Glutamatergic neuron (in vitro differentiated cells): ENCODE results near the gene PEX1. TPM values are rescaled to one million over a fixed set of nuclear protein-coding genes. Genes with fewer than 3 reads are reported as not detected.

Source experiments
- DNase-seq: peaks from one replicate; pipeline ENCODE4 v3.0.0; 2022
- H3K27ac Mint-ChIP-seq: one replicate; pipeline ENCODE4 v1.8.0; 2020; ENCODE audit warnings: mild to moderate bottlenecking, mixed read lengths, inconsistent platforms; ENCODE audit not compliant: unreplicated experiment
- H3K27me3 Mint-ChIP-seq: one replicate; pipeline ENCODE4 v1.8.0; 2020; ENCODE audit warnings: mild to moderate bottlenecking, moderate library complexity, mixed read lengths, inconsistent platforms; ENCODE audit not compliant: unreplicated experiment
- H3K36me3 Mint-ChIP-seq: one replicate; pipeline ENCODE4 v1.8.0; 2020; ENCODE audit warnings: mild to moderate bottlenecking, mixed read lengths, inconsistent platforms; ENCODE audit not compliant: unreplicated experiment
- H3K4me1 Mint-ChIP-seq: one replicate; pipeline ENCODE4 v1.8.0; 2020; ENCODE audit warnings: mild to moderate bottlenecking, low read depth, mixed read lengths, inconsistent platforms; ENCODE audit not compliant: unreplicated experiment
- H3K4me3 Mint-ChIP-seq: one replicate; pipeline ENCODE4 v1.8.0; 2020; ENCODE audit warnings: mild to moderate bottlenecking, mixed read lengths, inconsistent platforms; ENCODE audit not compliant: unreplicated experiment
- H3K9me3 Mint-ChIP-seq: one replicate; pipeline ENCODE4 v1.8.0; 2020; ENCODE audit warnings: mild to moderate bottlenecking, moderate library complexity, mixed read lengths, inconsistent platforms; ENCODE audit not compliant: unreplicated experiment
- total RNA-seq: library from RNA; stranded (reverse); fragmentation: NEBNext Ultra II Directional; extraction: Animal tissue kit (Norgen Biotek cat#: 25700); gene quantifications from one replicate; pipeline ENCODE4 v1.2.1, GENCODE V29; 2021; ENCODE audit not compliant: unreplicated experiment
- TF ChIP-seq, protein P1 (sequence below): fragments of 200-600 bp; sonication (generic); IDR thresholded peaks from one replicate; pipeline ENCODE4 v1.5.0; 2021; ENCODE audit not compliant: partially characterized antibody, unreplicated experiment

Gene PEX1
- total RNA-seq, 1 donor from 2014 or later = 21.2 TPM

DNA sequence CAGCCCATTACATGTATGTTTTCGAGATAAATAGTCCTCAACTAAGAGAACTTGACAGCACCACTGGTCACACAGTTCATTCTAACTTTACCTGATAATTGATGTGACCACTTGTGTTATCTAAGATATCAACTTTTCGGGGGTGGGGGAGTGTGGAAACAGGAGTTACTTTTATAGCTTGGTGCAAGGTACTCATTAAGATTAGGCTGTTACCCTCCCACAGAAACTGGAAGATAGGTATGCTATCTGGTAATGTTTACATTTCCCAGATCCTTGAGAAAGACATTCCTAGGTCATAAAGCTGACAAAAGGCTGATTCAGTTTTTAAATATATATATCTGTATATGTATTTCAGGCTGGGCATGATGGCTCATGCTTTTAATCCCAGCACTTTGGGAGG lies 61.6 kb downstream of the PEX1 start:
- Mint-ChIP-seq H3K4me3 (no peak overlapping the region), H3K27ac (no peak overlapping the region), H3K4me1 (no peaks in the 10 kb centered on the region), H3K36me3 (peaks cover 18% of the 10 kb centered on the region), H3K27me3 (peaks cover 8% of the 10 kb centered on the region), H3K9me3 (peaks cover 3% of the 10 kb centered on the region)
- TF ChIP-seq, protein P1, sequence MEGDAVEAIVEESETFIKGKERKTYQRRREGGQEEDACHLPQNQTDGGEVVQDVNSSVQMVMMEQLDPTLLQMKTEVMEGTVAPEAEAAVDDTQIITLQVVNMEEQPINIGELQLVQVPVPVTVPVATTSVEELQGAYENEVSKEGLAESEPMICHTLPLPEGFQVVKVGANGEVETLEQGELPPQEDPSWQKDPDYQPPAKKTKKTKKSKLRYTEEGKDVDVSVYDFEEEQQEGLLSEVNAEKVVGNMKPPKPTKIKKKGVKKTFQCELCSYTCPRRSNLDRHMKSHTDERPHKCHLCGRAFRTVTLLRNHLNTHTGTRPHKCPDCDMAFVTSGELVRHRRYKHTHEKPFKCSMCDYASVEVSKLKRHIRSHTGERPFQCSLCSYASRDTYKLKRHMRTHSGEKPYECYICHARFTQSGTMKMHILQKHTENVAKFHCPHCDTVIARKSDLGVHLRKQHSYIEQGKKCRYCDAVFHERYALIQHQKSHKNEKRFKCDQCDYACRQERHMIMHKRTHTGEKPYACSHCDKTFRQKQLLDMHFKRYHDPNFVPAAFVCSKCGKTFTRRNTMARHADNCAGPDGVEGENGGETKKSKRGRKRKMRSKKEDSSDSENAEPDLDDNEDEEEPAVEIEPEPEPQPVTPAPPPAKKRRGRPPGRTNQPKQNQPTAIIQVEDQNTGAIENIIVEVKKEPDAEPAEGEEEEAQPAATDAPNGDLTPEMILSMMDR = no peak
- no peak for DNase-seq

DNA sequence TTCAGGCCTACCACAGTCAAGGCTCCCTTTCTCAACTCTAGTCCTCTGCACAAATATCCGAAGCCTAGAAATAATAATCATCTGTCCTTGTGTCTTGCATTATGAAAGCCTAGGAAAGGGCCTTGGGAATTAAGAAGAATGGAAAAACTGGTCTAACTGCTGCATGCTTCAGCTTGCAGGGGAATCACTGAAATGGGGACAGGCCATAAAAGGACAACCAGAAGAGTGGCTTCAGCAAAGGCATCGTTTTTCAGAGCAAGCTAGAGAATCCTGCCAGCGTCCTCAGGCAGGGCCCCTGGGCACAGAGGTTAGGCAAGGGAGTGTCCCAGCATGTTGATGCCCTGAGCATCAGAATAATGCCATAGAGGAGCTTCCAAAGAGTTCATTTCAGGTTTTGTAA lies 63.8 kb downstream of the PEX1 start:
- DNase-seq = no peak
- Mint-ChIP-seq H3K4me3 (no peak overlapping the region), H3K27ac (no peak overlapping the region), H3K9me3 (peaks cover 2% of the 10 kb centered on the region), H3K4me1 (no peaks in the 10 kb centered on the region), H3K36me3 (peaks cover 8% of the 10 kb centered on the region), H3K27me3 (peaks cover 3% of the 10 kb centered on the region)
- TF ChIP-seq, protein P1 = no peak

DNA sequence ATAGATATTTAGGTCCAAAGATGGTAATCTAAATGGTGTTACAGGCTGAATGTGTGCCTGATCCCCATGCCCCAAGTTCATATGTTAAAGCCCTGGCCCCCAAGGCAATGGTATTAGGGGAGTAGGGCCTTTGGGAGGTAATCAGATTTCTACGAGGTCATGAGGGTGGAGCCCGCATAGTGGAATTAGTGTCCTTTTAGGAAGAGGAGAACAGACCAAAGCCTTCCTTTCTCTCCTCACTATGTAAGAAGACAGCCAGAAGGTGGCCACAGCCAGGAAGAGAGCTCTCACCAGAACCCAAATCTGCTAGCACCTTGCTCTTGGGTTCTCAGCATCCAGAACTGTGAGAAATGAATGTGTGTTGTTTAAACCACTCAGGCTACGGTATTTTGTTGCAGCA lies 65.8 kb downstream of the PEX1 start:
- Mint-ChIP-seq H3K27me3 (peaks cover 3% of the 10 kb centered on the region), H3K27ac (no peak overlapping the region), H3K36me3 (no peaks in the 10 kb centered on the region), H3K9me3 (peaks cover 2% of the 10 kb centered on the region), H3K4me3 (no peak overlapping the region), H3K4me1 (no peaks in the 10 kb centered on the region)
- DNase-seq = no peak
- TF ChIP-seq, protein P1 = no peak

DNA sequence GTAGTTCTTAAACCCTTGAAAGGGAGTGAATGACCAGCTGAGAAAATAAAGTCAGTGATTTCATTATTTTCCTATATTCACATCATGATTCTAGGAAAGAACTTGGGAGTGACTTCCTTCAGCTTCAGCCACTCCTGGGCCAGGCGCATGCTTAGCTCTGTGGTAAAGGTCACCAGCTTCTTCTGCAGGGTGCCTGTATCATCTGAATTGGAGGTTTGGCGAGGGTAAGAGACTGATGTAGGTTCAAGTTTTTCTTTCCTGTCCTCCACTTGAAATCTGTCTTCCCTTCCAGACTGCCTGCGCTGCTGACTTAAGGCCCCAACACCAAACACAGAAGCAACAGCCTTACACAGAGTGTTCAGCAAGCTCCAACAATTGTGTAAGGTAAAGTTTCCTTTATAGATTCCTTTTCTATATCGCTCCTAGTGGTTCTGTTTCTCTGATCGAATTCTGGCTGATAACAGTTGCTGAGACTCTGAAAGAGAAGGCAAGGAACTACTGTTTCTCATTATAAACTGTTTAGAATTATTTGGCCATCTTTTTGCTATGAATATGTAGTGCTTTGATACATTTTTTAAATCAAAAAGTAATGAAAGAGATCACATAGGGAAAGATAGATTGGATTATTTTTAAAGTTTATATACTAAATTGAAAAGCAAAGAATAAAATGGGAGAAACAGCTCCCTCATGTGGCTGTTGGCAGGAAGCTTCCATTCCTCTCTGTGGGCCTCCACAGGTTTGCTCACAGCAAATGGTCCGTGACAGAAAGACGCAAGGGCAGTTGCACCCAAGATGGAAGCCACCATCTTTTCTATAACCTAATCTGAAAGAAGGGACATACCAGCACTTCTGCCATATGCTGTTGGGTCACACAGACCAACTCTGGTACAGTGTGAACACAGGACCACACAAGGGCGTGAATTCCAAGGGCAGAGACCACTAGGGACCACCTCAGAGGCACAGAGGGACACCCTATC lies 67.0 kb downstream of the PEX1 start:
- peaks cover 3% of the 10 kb centered on the region for H3K27me3 Mint-ChIP-seq
- peak; percentile 36 for DNase-seq

More for the DNA sequence above, 67.0 kb downstream of the PEX1 start:
- Mint-ChIP-seq H3K27ac (no peak overlapping the region), H3K4me1 (no peaks in the 10 kb centered on the region), H3K4me3 (no peak overlapping the region), H3K36me3 (no peaks in the 10 kb centered on the region), H3K9me3 (no peaks in the 10 kb centered on the region)
- TF ChIP-seq, protein P1 = peak; percentile 72
